Measurements from ENCODE around the gene DDRGK1.

The DDRGK1 gene

GRCh38 chr20:3204124-3204794 is at the start of gene DDRGK1:
Gene DDRGK1, minus strand, starts transcription at chr20:3204682. Its CDS starts 55 bp downstream, at chr20:3204627.
- DNase-seq (ENCODE audit: low read depth, low spot score) = peak; percentile 55
- TF ChIP-seq POLR2AphosphoS5 (IDR thresholded peaks at IDR 0.05; ENCODE audit: borderline replicate concordance, low read depth, low read length) = peak; percentile 97
- no peak for TF ChIP-seq EZH2 (IDR thresholded peaks at IDR 0.05)
- Histone ChIP-seq H3K9me3 (ENCODE audit: low read depth, low read length) (no peaks in the 10 kb centered on the region), H3K36me3 (ENCODE audit: insufficient read depth, low read length) (peaks cover 23% of the 10 kb centered on the region; the same call in 1 of the 2 replicates), H3K27ac (peak within 1 kb of the TSS; percentile 70), H3K4me3 (peak within 1 kb of the TSS; percentile 95), H3K9ac (ENCODE audit: insufficient read length) (peak within 1 kb of the TSS; percentile 91)

- Histone ChIP-seq H3K36me3 (ENCODE audit: insufficient read depth, low read length) (no peaks in the 10 kb centered on the region), H3K9ac (ENCODE audit: insufficient read length) (no peak overlapping the region), H3K4me3 (no peak overlapping the region), H3K9me3 (ENCODE audit: low read depth, low read length) (no peaks in the 10 kb centered on the region), H3K27ac (no peak overlapping the region)
- DNase-seq (ENCODE audit: low read depth, low spot score) = no peak
- TF ChIP-seq FOXP2 (optimal IDR thresholded peaks at IDR 0.05; ENCODE audit: control extremely low read depth, extremely low read length, insufficient read depth) (no peak), EZH2 (IDR thresholded peaks at IDR 0.05) (no peak), POLR2AphosphoS5 (IDR thresholded peaks at IDR 0.05; ENCODE audit: borderline replicate concordance, low read depth, low read length) (no peak)
Observed at GRCh38 chr20:3251806-3252205, 47.3 kb upstream of the DDRGK1 start.

GRCh38 chr20:3250091-3250504 is 45.6 kb upstream of the DDRGK1 start:
- Histone ChIP-seq H3K4me3 (no peak overlapping the region), H3K36me3 (ENCODE audit: insufficient read depth, low read length) (no peaks in the 10 kb centered on the region), H3K9me3 (ENCODE audit: low read depth, low read length) (no peaks in the 10 kb centered on the region), H3K27ac (no peak overlapping the region), H3K9ac (ENCODE audit: insufficient read length) (no peak overlapping the region)
- TF ChIP-seq POLR2AphosphoS5 (IDR thresholded peaks at IDR 0.05; ENCODE audit: borderline replicate concordance, low read depth, low read length) (no peak), EZH2 (IDR thresholded peaks at IDR 0.05) (no peak), FOXP2 (optimal IDR thresholded peaks at IDR 0.05; ENCODE audit: control extremely low read depth, extremely low read length, insufficient read depth) (no peak)
- DNase-seq (ENCODE audit: low read depth, low spot score) = no peak

- Histone ChIP-seq H3K36me3 (ENCODE audit: insufficient read depth, low read length) (no peaks in the 10 kb centered on the region), H3K9ac (ENCODE audit: insufficient read length) (no peak overlapping the region), H3K27ac (no peak overlapping the region), H3K9me3 (ENCODE audit: low read depth, low read length) (no peaks in the 10 kb centered on the region), H3K4me3 (no peak overlapping the region)
- DNase-seq (ENCODE audit: low read depth, low spot score) = no peak
- no peak for TF ChIP-seq FOXP2 (optimal IDR thresholded peaks at IDR 0.05; ENCODE audit: control extremely low read depth, extremely low read length, insufficient read depth)
- no peak for TF ChIP-seq EZH2 (IDR thresholded peaks at IDR 0.05)
- no peak for TF ChIP-seq POLR2AphosphoS5 (IDR thresholded peaks at IDR 0.05; ENCODE audit: borderline replicate concordance, low read depth, low read length)
Observed at GRCh38 chr20:3248993-3249347, 44.5 kb upstream of the DDRGK1 start.

GRCh38 chr20:3248167-3248992 is 43.9 kb upstream of the DDRGK1 start:
- no peaks in the 10 kb centered on the region for H3K9me3 ChIP-seq (ENCODE audit: low read depth, low read length)
- no peaks in the 10 kb centered on the region for H3K36me3 ChIP-seq (ENCODE audit: insufficient read depth, low read length)
- H3K4me3 ChIP-seq = no peak overlapping the region
- no peak overlapping the region for H3K27ac ChIP-seq
- DNase-seq (ENCODE audit: low read depth, low spot score) = no peak
- H3K9ac ChIP-seq (ENCODE audit: insufficient read length) = no peak overlapping the region
- no peak for TF ChIP-seq FOXP2 (optimal IDR thresholded peaks at IDR 0.05; ENCODE audit: control extremely low read depth, extremely low read length, insufficient read depth)
- no peak for TF ChIP-seq POLR2AphosphoS5 (IDR thresholded peaks at IDR 0.05; ENCODE audit: borderline replicate concordance, low read depth, low read length)
- no peak for TF ChIP-seq EZH2 (IDR thresholded peaks at IDR 0.05)

- no peak for TF ChIP-seq FOXP2 (optimal IDR thresholded peaks at IDR 0.05; ENCODE audit: control extremely low read depth, extremely low read length, insufficient read depth)
- TF ChIP-seq POLR2AphosphoS5 (IDR thresholded peaks at IDR 0.05; ENCODE audit: borderline replicate concordance, low read depth, low read length) = no peak
- TF ChIP-seq EZH2 (IDR thresholded peaks at IDR 0.05) = no peak
- Histone ChIP-seq H3K4me3 (no peak overlapping the region), H3K9me3 (ENCODE audit: low read depth, low read length) (no peaks in the 10 kb centered on the region), H3K36me3 (ENCODE audit: insufficient read depth, low read length) (no peaks in the 10 kb centered on the region), H3K27ac (no peak overlapping the region), H3K9ac (ENCODE audit: insufficient read length) (no peak overlapping the region)
- no peak for DNase-seq (ENCODE audit: low read depth, low spot score)
Observed at GRCh38 chr20:3247638-3248037, 43.2 kb upstream of the DDRGK1 start.

DNA sequence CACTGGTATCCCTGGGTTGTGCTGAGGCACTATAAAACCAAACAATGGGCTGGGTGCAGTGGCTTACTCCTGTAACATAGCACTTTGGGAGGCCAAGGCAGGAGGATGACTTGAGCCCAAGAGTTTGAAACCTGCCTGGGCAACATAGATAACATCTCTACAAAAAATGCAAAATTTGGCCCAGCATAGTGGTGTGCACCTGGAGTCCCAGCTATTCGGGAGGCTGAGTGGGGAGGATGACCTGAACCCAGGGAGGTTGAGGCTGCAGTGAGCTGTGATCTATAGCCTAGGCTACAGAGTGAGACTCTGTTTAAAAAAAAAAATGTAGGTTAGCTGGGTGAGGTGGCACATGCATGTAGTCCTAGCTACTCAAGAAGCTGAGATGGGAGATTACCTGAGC is 42.2 kb upstream of the DDRGK1 start:
- DNase-seq (ENCODE audit: low read depth, low spot score) = no peak
- Histone ChIP-seq H3K9ac (ENCODE audit: insufficient read length) (no peak overlapping the region), H3K27ac (no peak overlapping the region), H3K36me3 (ENCODE audit: insufficient read depth, low read length) (no peaks in the 10 kb centered on the region), H3K4me3 (no peak overlapping the region), H3K9me3 (ENCODE audit: low read depth, low read length) (no peaks in the 10 kb centered on the region)
- TF ChIP-seq FOXP2 (optimal IDR thresholded peaks at IDR 0.05; ENCODE audit: control extremely low read depth, extremely low read length, insufficient read depth) = no peak
- TF ChIP-seq POLR2AphosphoS5 (IDR thresholded peaks at IDR 0.05; ENCODE audit: borderline replicate concordance, low read depth, low read length) = no peak
- no peak for TF ChIP-seq EZH2 (IDR thresholded peaks at IDR 0.05)

DNA sequence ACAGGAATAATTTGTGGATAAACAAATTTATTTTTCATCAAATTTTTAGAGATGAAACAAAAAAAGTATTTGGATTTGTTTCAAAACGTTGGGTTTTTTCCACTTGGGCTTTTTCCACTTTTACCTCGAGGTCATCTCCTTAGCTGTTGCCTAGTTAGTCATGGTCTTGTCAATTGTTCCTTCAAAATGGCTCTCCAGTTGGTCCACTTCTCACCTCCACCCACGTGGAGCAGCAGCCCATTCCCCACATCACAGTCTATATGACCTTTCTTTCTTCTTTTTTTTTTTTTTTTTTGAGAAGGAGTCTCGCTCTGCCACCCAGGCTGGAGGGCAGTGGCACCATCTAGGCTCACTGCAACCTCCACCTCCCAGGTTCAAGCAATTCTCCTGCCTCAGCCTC is 41.2 kb upstream of the DDRGK1 start:
- Histone ChIP-seq H3K27ac (no peak overlapping the region), H3K9ac (ENCODE audit: insufficient read length) (no peak overlapping the region), H3K36me3 (ENCODE audit: insufficient read depth, low read length) (no peaks in the 10 kb centered on the region), H3K4me3 (no peak overlapping the region), H3K9me3 (ENCODE audit: low read depth, low read length) (no peaks in the 10 kb centered on the region)
- no peak for DNase-seq (ENCODE audit: low read depth, low spot score)
- no peak for TF ChIP-seq POLR2AphosphoS5 (IDR thresholded peaks at IDR 0.05; ENCODE audit: borderline replicate concordance, low read depth, low read length)
- no peak for TF ChIP-seq FOXP2 (optimal IDR thresholded peaks at IDR 0.05; ENCODE audit: control extremely low read depth, extremely low read length, insufficient read depth)
- TF ChIP-seq EZH2 (IDR thresholded peaks at IDR 0.05) = no peak
